Thyroid gland (tissue), 4 donors: ENCODE measurements around the gene LGR4.

Experiments
- POLR2A ChIP-seq, 2 donors: fragments of 450-650 bp; IDR thresholded peaks; one replicate each; pipeline ENCODE4 v1.6.1; 2017; ENCODE audit warnings: antibody characterized with exemption in 2 of 2, mild to moderate bottlenecking in 2 of 2, moderate library complexity in 1 of 2
- TF ChIP-seq, protein P1 (sequence below), 6 experiments: fragments of 200-600 bp in 3 of 6; fragments of 450-650 bp in 3 of 6; sonication (generic) in 3 of 6; IDR thresholded peaks; one replicate each; pipeline ENCODE4 v1.5.1; 2016 to 2019; ENCODE audit warnings: antibody characterized with exemption in 6 of 6, mild to moderate bottlenecking in 2 of 6, inconsistent platforms in 1 of 6, moderate library complexity in 1 of 6

DNA sequence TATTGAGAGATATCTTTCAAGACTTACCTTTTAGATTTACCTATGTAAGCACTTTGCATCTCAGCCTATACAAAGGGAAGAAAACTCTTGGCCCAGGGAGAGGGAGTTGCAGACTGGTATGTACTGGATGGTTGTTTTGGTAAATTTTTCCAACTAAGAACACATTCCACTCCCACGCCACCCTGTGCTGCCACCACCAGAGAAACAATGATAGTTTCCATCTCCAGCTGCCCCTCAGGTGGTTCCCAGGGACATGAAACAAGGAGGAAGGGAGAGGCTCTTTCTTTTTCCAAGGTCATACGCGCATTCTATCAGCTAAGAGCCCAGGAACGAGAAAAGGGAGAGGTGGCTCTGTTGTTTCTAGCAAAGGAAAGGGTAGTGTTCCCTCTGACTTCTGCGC, 144.0 kb downstream of the LGR4 start:
- TF ChIP-seq, protein P1, sequence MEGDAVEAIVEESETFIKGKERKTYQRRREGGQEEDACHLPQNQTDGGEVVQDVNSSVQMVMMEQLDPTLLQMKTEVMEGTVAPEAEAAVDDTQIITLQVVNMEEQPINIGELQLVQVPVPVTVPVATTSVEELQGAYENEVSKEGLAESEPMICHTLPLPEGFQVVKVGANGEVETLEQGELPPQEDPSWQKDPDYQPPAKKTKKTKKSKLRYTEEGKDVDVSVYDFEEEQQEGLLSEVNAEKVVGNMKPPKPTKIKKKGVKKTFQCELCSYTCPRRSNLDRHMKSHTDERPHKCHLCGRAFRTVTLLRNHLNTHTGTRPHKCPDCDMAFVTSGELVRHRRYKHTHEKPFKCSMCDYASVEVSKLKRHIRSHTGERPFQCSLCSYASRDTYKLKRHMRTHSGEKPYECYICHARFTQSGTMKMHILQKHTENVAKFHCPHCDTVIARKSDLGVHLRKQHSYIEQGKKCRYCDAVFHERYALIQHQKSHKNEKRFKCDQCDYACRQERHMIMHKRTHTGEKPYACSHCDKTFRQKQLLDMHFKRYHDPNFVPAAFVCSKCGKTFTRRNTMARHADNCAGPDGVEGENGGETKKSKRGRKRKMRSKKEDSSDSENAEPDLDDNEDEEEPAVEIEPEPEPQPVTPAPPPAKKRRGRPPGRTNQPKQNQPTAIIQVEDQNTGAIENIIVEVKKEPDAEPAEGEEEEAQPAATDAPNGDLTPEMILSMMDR (IDR thresholded peaks at IDR 0.05), result no peak
- no peak for TF ChIP-seq POLR2A (IDR thresholded peaks at IDR 0.05)
